T-cell (primary cell): ENCODE data around the gene RNF5. TPM values are rescaled to one million over a fixed set of nuclear protein-coding genes. Genes with fewer than 3 reads are reported as not detected.

Experiments used
- ATAC-seq, 4 experiments: fragments of 200-7000 bp in 3 of 4; fragments of 150-1000 bp in 1 of 4; cut with Tn5 transposase; replicated peaks in 1 of 4; 1 replicate in 3 of 4; 2 replicates in 1 of 4; pipeline ENCODE4 v1.10.0; 2021; ENCODE audit warnings: moderate library complexity in 3 of 4, mild to moderate bottlenecking in 2 of 4, moderate number of reproducible peaks in 1 of 4
- CTCF ChIA-PET, 2 donors: fragments of 300-600 bp; sonication (Branson Sonifier 250); formaldehyde crosslinking; loops; one replicate each; lab custom pipeline; 2022; ENCODE audit warnings: antibody characterized with exemption in 2 of 2; lab: Charles Lee
- POLR2A ChIA-PET, 2 donors: fragments of 300-600 bp; sonication (Branson Sonifier 250); formaldehyde crosslinking; loops; one replicate each; lab custom pipeline; 2022; ENCODE audit warnings: antibody characterized with exemption in 2 of 2; lab: Charles Lee
- DNase-seq, 35 experiments: peaks; one replicate each; pipeline versions ENCODE4 v3.0.0 to v3.0.0-alpha.2; 2013 to 2023
- H3K27ac ChIP-seq: one replicate; pipeline ENCODE4 v1.5.1; 2013; ENCODE audit warnings: low read length
- H3K27me3 ChIP-seq, 2 experiments: replicated peaks in 1 of 2; 1 replicate in 1 of 2; 2 replicates in 1 of 2; pipeline versions ENCODE4 v1.6.1 to v1.7.0; 2013; ENCODE audit warnings: low read length in 1 of 2, mixed read lengths in 1 of 2; ENCODE audit not compliant: control insufficient read depth in 2 of 2, insufficient read depth in 2 of 2; ENCODE audit errors: extremely low read depth in 1 of 2
- H3K36me3 ChIP-seq, 2 donors: 1 replicate in 1 of 2; 2 replicates in 1 of 2; pipeline versions ENCODE4 v1.6.1 to v1.7.0; 2013; ENCODE audit warnings: low read length in 1 of 2; ENCODE audit not compliant: control insufficient read depth in 2 of 2, insufficient read depth in 1 of 2; ENCODE audit errors: extremely low read depth in 1 of 2
- H3K4me1 ChIP-seq, 2 experiments: 1 replicate in 1 of 2; 2 replicates in 1 of 2; pipeline versions ENCODE4 v1.6.1 to v1.7.0; 2013; ENCODE audit warnings: low read length in 2 of 2, mixed read lengths in 1 of 2; ENCODE audit not compliant: insufficient read depth in 2 of 2, control insufficient read depth in 1 of 2; ENCODE audit errors: extremely low read depth in 1 of 2
- H3K4me3 ChIP-seq, 2 donors: 1 replicate in 1 of 2; 2 replicates in 1 of 2; pipeline versions ENCODE4 v1.5.1 to v1.7.0; 2013; ENCODE audit warnings: mild to moderate bottlenecking in 2 of 2, low read length in 1 of 2, moderate library complexity in 1 of 2; ENCODE audit not compliant: control insufficient read depth in 1 of 2; ENCODE audit errors: extremely low read depth in 1 of 2
- H3K9me3 ChIP-seq: 2 replicates; pipeline ENCODE4 v1.7.0; 2013
- H3K27ac Mint-ChIP-seq, 2 donors: one replicate each; pipeline ENCODE4 v1.8.0; 2020 to 2021; ENCODE audit warnings: mild to moderate bottlenecking in 2 of 2, mixed read lengths in 2 of 2
- H3K27me3 Mint-ChIP-seq, 2 donors: one replicate each; pipeline ENCODE4 v1.8.0; 2021 to 2022; ENCODE audit warnings: mixed read lengths in 2 of 2
- H3K36me3 Mint-ChIP-seq: one replicate; pipeline ENCODE4 v1.8.0; 2021; ENCODE audit warnings: mixed read lengths
- H3K4me1 Mint-ChIP-seq, 3 donors: one replicate each; pipeline ENCODE4 v1.8.0; 2020 to 2022; ENCODE audit warnings: mixed read lengths in 3 of 3, mild to moderate bottlenecking in 1 of 3
- H3K4me3 Mint-ChIP-seq, 3 donors: one replicate each; pipeline ENCODE4 v1.8.0; 2020 to 2022; ENCODE audit warnings: mild to moderate bottlenecking in 3 of 3, mixed read lengths in 3 of 3, moderate library complexity in 3 of 3
- H3K9me3 Mint-ChIP-seq, 3 donors: one replicate each; pipeline ENCODE4 v1.8.0; 2020 to 2022; ENCODE audit warnings: mixed read lengths in 3 of 3
- WGBS: methylation state at CpG from one replicate; pipeline ENCODE4 v1.1.5; 2013; ENCODE audit warnings: missing lambda C conversion rate; ENCODE audit not compliant: insufficient coverage; 5-methylcytosine and 5-hydroxymethylcytosine counted together
- total RNA-seq, 35 experiments: library from RNA in 6 of 35; stranded (reverse) in 6 of 35; fragments of 120-200 nt in 1 of 35; gene quantifications; one replicate each; pipeline versions ENCODE4 v1.2.1 to v1.2.4 and lab custom pipeline; 2013 to 2026

Gene RNF5
- total RNA-seq, 5 donors from 2014 or later (not counting 1 experiment from before 2014, with no cell fraction given), result 23.6 to 49.3 (median 44.6) TPM

DNA sequence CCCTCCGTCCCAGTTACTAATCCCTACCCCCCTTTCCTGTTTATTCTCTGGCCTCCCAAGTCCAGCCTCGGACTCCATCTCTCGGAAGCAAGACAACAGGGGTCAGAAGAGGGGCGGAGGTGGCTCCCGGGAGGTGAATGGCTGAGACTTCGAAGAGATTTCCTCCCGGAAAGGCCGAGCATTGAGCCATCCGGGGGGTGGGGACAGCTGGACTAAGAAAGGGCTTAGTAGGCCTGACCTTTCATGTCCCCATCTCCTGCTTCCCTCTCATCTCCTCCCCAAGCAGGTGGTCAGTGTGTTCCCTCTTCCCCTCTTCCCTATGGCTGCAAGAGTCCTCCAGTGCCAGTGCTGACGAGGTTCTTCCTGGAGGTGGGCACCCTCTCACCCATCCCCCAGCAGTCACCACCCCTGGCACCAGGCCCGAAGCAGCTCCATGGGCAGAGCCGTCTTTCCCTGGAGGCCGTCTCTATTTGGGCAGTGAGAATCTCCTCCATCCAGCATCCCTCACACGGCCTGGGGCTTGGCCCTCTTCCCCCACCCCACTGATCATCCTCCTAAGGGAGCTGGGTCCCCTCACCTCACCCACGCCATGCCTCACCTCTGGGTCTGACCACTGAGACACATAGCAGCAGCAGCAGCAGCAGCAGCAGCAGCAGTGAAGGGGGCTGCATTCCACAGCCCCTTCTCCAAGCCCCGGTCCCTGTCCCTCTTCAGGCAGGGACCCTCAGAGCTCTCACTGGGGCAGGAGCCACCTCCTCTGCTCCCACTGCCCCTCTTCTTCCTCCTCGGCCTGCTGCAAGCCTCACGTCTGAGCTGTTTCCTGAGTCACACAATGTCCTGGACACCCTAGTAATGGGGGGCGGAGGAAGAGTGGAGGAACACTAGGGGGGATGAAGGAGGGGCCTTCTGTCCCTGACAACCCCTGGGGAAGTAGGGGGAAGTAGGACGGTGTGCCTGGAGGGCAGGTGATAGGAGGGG is 45.3 kb downstream of the RNF5 start, which contains the start of gene NOTCH4:
NOTCH4 (minus strand) TSS at position 810 of the 978 bp plus-strand sequence; CDS start at position 671, 139 bp downstream.
- Mint-ChIP-seq H3K27me3 (peaks cover 0 to 3% of the 10 kb centered on the region in 2 donors), H3K4me3 (peak within 1 kb of the TSS in 1 of 3 donors; percentile 4), H3K9me3 (no peaks in the 10 kb centered on the region), H3K4me1 (peaks cover 15 to 21% (median 19%) of the 10 kb centered on the region in 3 donors), H3K36me3 (no peaks in the 10 kb centered on the region), H3K27ac (peak within 1 kb of the TSS; percentile 39 to 48)
- Histone ChIP-seq H3K36me3 (no peaks in the 10 kb centered on the region), H3K27me3 (peaks cover 0 to 24% of the 10 kb centered on the region in 2 experiments), H3K27ac (no peak within 1 kb of the TSS), H3K4me1 (peaks cover 0 to 14% of the 10 kb centered on the region in 2 experiments), H3K4me3 (no peak within 1 kb of the TSS), H3K9me3 (no peaks in the 10 kb centered on the region)
- CTCF ChIA-PET, result no interaction called here
- POLR2A ChIA-PET, result no interaction called here
- no peak for DNase-seq
- no peak for ATAC-seq
- WGBS, result 70% methylated on average over 13 of the region's 20 CpGs

- POLR2A ChIA-PET, result no interaction called here
- H3K27ac ChIP-seq, result no peak overlapping the region
- Mint-ChIP-seq H3K27ac (peak overlapping the region in 1 of 2 donors; percentile 48), H3K36me3 (no peaks in the 10 kb centered on the region), H3K27me3 (no peaks in the 10 kb centered on the region), H3K4me1 (peaks cover 15 to 21% (median 19%) of the 10 kb centered on the region in 3 donors), H3K9me3 (no peaks in the 10 kb centered on the region), H3K4me3 (no peak overlapping the region)
- no peak overlapping the region for H3K4me3 ChIP-seq
- 100% methylated on average over 1 of the region's 2 CpGs for WGBS
- ATAC-seq (no peak), DNase-seq (no peak)
- H3K9me3 ChIP-seq, result no peaks in the 10 kb centered on the region
- no peaks in the 10 kb centered on the region for H3K36me3 ChIP-seq
- peaks cover 0 to 21% of the 10 kb centered on the region in 2 experiments for H3K27me3 ChIP-seq
- H3K4me1 ChIP-seq, result peaks cover 0 to 14% of the 10 kb centered on the region in 2 experiments
- CTCF ChIA-PET, result no interaction called here
Measured at GRCh38 chr6:32224696-32225095, 46.5 kb downstream of the RNF5 start.

DNA sequence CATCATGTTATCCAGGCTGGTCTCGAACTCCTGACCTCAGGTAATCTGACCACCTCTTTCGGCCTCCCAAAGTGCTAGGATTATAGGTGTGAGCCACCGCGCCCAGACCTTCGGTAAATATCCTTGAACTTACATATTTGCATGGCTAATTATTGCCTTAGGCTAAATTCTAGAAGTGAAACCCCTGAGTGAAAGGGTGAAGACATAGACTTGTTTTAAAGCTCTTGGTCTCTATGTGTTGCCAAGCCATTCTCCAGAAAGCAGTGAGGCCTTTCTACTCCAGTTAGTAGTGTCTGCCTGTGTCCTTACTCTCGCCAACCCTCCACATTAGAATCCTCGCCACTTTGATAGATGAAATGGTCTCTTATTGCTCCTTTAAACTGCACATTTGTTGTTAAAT is 48.2 kb downstream of the RNF5 start:
- Histone ChIP-seq H3K4me3 (no peak overlapping the region), H3K27ac (no peak overlapping the region), H3K9me3 (no peaks in the 10 kb centered on the region), H3K36me3 (no peaks in the 10 kb centered on the region), H3K27me3 (peaks cover 0 to 8% of the 10 kb centered on the region in 2 experiments), H3K4me1 (peaks cover 0 to 14% of the 10 kb centered on the region in 2 experiments)
- Mint-ChIP-seq H3K4me1 (peaks cover 15 to 21% (median 19%) of the 10 kb centered on the region in 3 donors), H3K36me3 (no peaks in the 10 kb centered on the region), H3K27ac (peak overlapping the region in 1 of 2 donors; percentile 16), H3K9me3 (no peaks in the 10 kb centered on the region), H3K27me3 (no peaks in the 10 kb centered on the region), H3K4me3 (no peak overlapping the region)
- 89% methylated on average over 3 of the region's 7 CpGs for WGBS
- no peak for DNase-seq
- ChIA-PET POLR2A (no interaction called here), CTCF (interaction anchor here in 1 of 2 donors (0.6 kb wide), 1 partner anchor 28 kb away, joined by 4 read pairs; no protein-coding TSS in a partner anchor)
- no peak for ATAC-seq

Other genes starting within 250 kb of the RNF5 start
- 1 to 10 TPM in 3 of 5 donors, not detected in 2; 1.3 to 2.2 (median 1.8) TPM for gene CFB, start 232.3 kb upstream of the RNF5 start, total RNA-seq
- 10 to 100 TPM; 47.5 to 51.0 (median 49.4) TPM for gene NELFE, start 219.4 kb upstream of the RNF5 start, total RNA-seq
- 100 to 1,000 TPM; 104 to 169 (median 112) TPM for gene SKIC2, start 219.2 kb upstream of the RNF5 start, total RNA-seq
- gene DXO, start 206.3 kb upstream of the RNF5 start, total RNA-seq, result 10 to 100 TPM; 30.2 to 53.2 (median 35.4) TPM
- gene C4A, start 196.3 kb upstream of the RNF5 start, total RNA-seq, result 10 to 100 TPM in 1 of 5 donors, 1 to 10 TPM in 4; 3.5 to 11.6 (median 6.1) TPM
- 1 to 10 TPM; 5.5 to 8.4 (median 7.5) TPM for gene C4B, start 163.6 kb upstream of the RNF5 start, total RNA-seq
- gene CYP21A2, start 140.0 kb upstream of the RNF5 start, total RNA-seq, result 1 to 10 TPM in 3 of 5 donors, under 1 TPM in 2; 0.43 to 2.2 (median 1.6) TPM
- gene TNXB, start 69.1 kb upstream of the RNF5 start, total RNA-seq, result 10 to 100 TPM in 4 of 5 donors, 1 to 10 TPM in 1; 8.0 to 20.9 (median 15.4) TPM
- gene ATF6B, start 50.2 kb upstream of the RNF5 start, total RNA-seq, result 100 to 1,000 TPM; 106 to 151 (median 145) TPM
- gene FKBPL, start 48.1 kb upstream of the RNF5 start, total RNA-seq, result 1 to 10 TPM in 4 of 5 donors, under 1 TPM in 1; 0.83 to 3.7 (median 1.5) TPM
- gene PRRT1, start 26.5 kb upstream of the RNF5 start, total RNA-seq, result 1 to 10 TPM; 1.7 to 3.3 (median 2.3) TPM
- 10 to 100 TPM; 11.2 to 25.6 (median 19.3) TPM for gene PPT2, start 24.3 kb upstream of the RNF5 start, total RNA-seq
- 10 to 100 TPM; 13.9 to 18.9 (median 16.9) TPM for gene EGFL8, start 13.8 kb upstream of the RNF5 start, total RNA-seq
- 10 to 100 TPM; 23.5 to 34.6 (median 31.0) TPM for gene AGPAT1, start 2.3 kb upstream of the RNF5 start, total RNA-seq
- gene AGER, start 5.8 kb downstream of the RNF5 start, total RNA-seq, result 10 to 100 TPM; 42.6 to 81.4 (median 67.7) TPM
- 100 to 1,000 TPM; 124 to 171 (median 148) TPM for gene PBX2, start 11.8 kb downstream of the RNF5 start, total RNA-seq
- 100 to 1,000 TPM; 267 to 311 (median 274) TPM for gene GPSM3, start 14.2 kb downstream of the RNF5 start, total RNA-seq
- 1 to 10 TPM in 3 of 5 donors, under 1 TPM in 2; 0.70 to 1.7 (median 1.1) TPM for gene NOTCH4, start 45.7 kb downstream of the RNF5 start, total RNA-seq
- gene TSBP1, start 193.5 kb downstream of the RNF5 start, total RNA-seq, result not detected
- gene BTNL2, start 228.8 kb downstream of the RNF5 start, total RNA-seq, result not detected